Mesendoderm (in vitro differentiated cells): ENCODE results near the gene PNKD.

Experiments
- DNase-seq: peaks from one replicate; pipeline ENCODE4 v3.0.0; 2013
- H2AK5ac ChIP-seq: 2 replicates; pipeline ENCODE4 v1.6.1; 2013; ENCODE audit warnings: low read length, inconsistent platforms
- H2BK120ac ChIP-seq: 2 replicates; pipeline ENCODE4 v1.6.1; 2013; ENCODE audit warnings: low read depth, mild to moderate bottlenecking, low read length, moderate library complexity, mixed read lengths
- H2BK15ac ChIP-seq: replicated peaks from 2 replicates; pipeline ENCODE4 v1.6.1; 2013; ENCODE audit warnings: low read depth, mild to moderate bottlenecking, moderate library complexity
- H2BK5ac ChIP-seq: 2 replicates; pipeline ENCODE4 v1.6.1; 2013; ENCODE audit warnings: low read length, inconsistent platforms
- H3K18ac ChIP-seq: 2 replicates; pipeline ENCODE4 v1.6.1; 2013; ENCODE audit warnings: mild to moderate bottlenecking, low read length, mixed read lengths
- H3K23ac ChIP-seq: one replicate; pipeline ENCODE4 v1.6.1; 2013; ENCODE audit warnings: low read length
- H3K27ac ChIP-seq: 2 replicates; pipeline ENCODE4 v1.5.1; 2013; ENCODE audit warnings: low read depth, mild to moderate bottlenecking, inconsistent platforms, low read length, moderate library complexity
- H3K27me3 ChIP-seq: 2 replicates; pipeline ENCODE4 v1.6.1; 2013; ENCODE audit warnings: low read length, control low read depth, mild to moderate bottlenecking, inconsistent platforms; ENCODE audit not compliant: insufficient read depth, poor library complexity
- H3K36me3 ChIP-seq: 2 replicates; pipeline ENCODE4 v1.6.1; 2013; ENCODE audit warnings: low read length, inconsistent platforms; ENCODE audit not compliant: control insufficient read depth, insufficient read depth
- H3K4ac ChIP-seq: one replicate; pipeline ENCODE4 v1.6.1; 2013; ENCODE audit warnings: low read depth, mild to moderate bottlenecking, low read length, moderate library complexity
- H3K4me1 ChIP-seq: 2 replicates; pipeline ENCODE4 v1.6.1; 2013; ENCODE audit warnings: low read depth, low read length, inconsistent platforms; ENCODE audit not compliant: control insufficient read depth
- H3K4me2 ChIP-seq: 2 replicates; pipeline ENCODE4 v1.6.1; 2013; ENCODE audit warnings: low read length
- H3K4me3 ChIP-seq: 2 replicates; pipeline ENCODE4 v1.5.1; 2013; ENCODE audit warnings: mild to moderate bottlenecking, low read length
- H3K56ac ChIP-seq: one replicate; pipeline ENCODE4 v1.6.1; 2013; ENCODE audit warnings: low read length
- H3K79me1 ChIP-seq: 2 replicates; pipeline ENCODE4 v1.6.1; 2013; ENCODE audit warnings: low read length, inconsistent platforms
- H3K79me2 ChIP-seq: 2 replicates; pipeline ENCODE4 v1.6.1; 2013; ENCODE audit warnings: mild to moderate bottlenecking, low read length; ENCODE audit not compliant: control insufficient read depth, insufficient read depth
- H3K9ac ChIP-seq: 2 replicates; pipeline ENCODE4 v1.6.1; 2013; ENCODE audit warnings: low read length, inconsistent platforms
- H4K5ac ChIP-seq: one replicate; pipeline ENCODE4 v1.6.1; 2013; ENCODE audit warnings: low read length
- H4K8ac ChIP-seq: one replicate; pipeline ENCODE4 v1.6.1; 2013; ENCODE audit warnings: low read depth, mild to moderate bottlenecking, control low read depth, low read length, moderate library complexity
- WGBS: extraction: QIAGEN DNeasy Blood & Tissue Kit; methylation state at CpG from one replicate; pipeline ENCODE4 v1.1.7; 2013; ENCODE audit warnings: low lambda C conversion rate, missing lambda C conversion rate; ENCODE audit not compliant: insufficient coverage; ENCODE audit errors: extremely low coverage; 5-methylcytosine and 5-hydroxymethylcytosine counted together

Gene PNKD

DNA sequence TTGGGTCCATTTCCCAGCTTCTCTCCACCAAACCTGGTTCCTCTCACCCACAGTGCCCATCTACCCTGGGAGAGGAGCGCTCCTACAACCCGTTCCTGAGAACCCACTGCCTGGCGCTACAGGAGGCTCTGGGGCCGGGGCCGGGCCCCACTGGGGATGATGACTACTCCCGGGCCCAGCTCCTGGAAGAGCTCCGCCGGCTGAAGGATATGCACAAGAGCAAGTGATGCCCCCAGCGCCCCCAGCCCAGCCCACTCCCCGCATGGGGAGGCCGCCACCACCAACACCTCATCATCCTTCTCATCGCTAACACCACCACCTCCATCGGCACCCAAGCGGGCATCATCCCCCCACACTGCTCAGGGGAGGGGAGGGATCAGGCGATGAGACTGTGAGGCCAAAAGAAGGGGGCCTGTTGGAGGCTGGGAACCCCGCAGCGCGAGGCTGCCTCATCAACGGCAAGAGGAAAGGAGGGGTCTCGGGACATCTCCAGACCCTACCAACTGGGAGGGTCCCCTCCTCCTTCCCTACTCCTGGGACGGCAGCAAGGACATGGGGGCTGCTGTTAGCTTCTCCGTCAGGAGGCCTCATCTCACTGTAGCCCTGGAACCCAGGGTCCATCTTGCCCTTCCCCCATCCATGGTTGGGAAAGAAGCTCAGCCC is 74.6 kb downstream of the PNKD start:
- Histone ChIP-seq H3K23ac (no peak overlapping the region), H3K9ac (no peak overlapping the region), H3K4me2 (no peak overlapping the region), H3K56ac (no peak overlapping the region), H3K27me3 (no peaks in the 10 kb centered on the region), H3K36me3 (no peaks in the 10 kb centered on the region), H3K4ac (no peak overlapping the region), H3K79me1 (no peaks in the 10 kb centered on the region), H2BK120ac (no peak overlapping the region), H4K5ac (no peak overlapping the region), H3K27ac (no peak overlapping the region), H3K79me2 (no peaks in the 10 kb centered on the region), H2BK5ac (no peak overlapping the region), H3K4me3 (no peak overlapping the region), H2BK15ac (no peak overlapping the region), H3K18ac (no peak overlapping the region), H3K4me1 (no peaks in the 10 kb centered on the region), H4K8ac (no peak overlapping the region), H2AK5ac (no peak overlapping the region)
- DNase-seq = no peak
- no CpG with 5 or more reads among the region's 22 CpGs for WGBS

- H3K18ac ChIP-seq = no peak overlapping the region
- no peak overlapping the region for H3K9ac ChIP-seq
- H4K8ac ChIP-seq = no peak overlapping the region
- no peak overlapping the region for H3K56ac ChIP-seq
- no peak overlapping the region for H3K27ac ChIP-seq
- WGBS = no CpG with 5 or more reads among the region's 12 CpGs
- no peak overlapping the region for H3K4me3 ChIP-seq
- H2BK120ac ChIP-seq = no peak overlapping the region
- H4K5ac ChIP-seq = no peak overlapping the region
- H2BK15ac ChIP-seq = no peak overlapping the region
- no peak overlapping the region for H3K23ac ChIP-seq
- no peaks in the 10 kb centered on the region for H3K36me3 ChIP-seq
- H2BK5ac ChIP-seq = no peak overlapping the region
- no peak overlapping the region for H2AK5ac ChIP-seq
- no peak overlapping the region for H3K4me2 ChIP-seq
- no peaks in the 10 kb centered on the region for H3K79me2 ChIP-seq
- no peaks in the 10 kb centered on the region for H3K27me3 ChIP-seq
- no peak for DNase-seq
- H3K79me1 ChIP-seq = no peaks in the 10 kb centered on the region
- H3K4ac ChIP-seq = no peak overlapping the region
- no peaks in the 10 kb centered on the region for H3K4me1 ChIP-seq
Measured at GRCh38 chr2:218345491-218346236, 75.3 kb downstream of the PNKD start.

GRCh38 chr2:218347172-218347571 is 76.9 kb downstream of the PNKD start:
- no peak overlapping the region for H4K8ac ChIP-seq
- no peaks in the 10 kb centered on the region for H3K79me2 ChIP-seq
- no peak overlapping the region for H3K27ac ChIP-seq
- WGBS = no CpG with 5 or more reads among the region's 5 CpGs
- H3K27me3 ChIP-seq = no peaks in the 10 kb centered on the region
- no peaks in the 10 kb centered on the region for H3K36me3 ChIP-seq
- no peak overlapping the region for H3K56ac ChIP-seq
- H2BK5ac ChIP-seq = no peak overlapping the region
- no peaks in the 10 kb centered on the region for H3K79me1 ChIP-seq
- DNase-seq = no peak
- no peak overlapping the region for H2AK5ac ChIP-seq
- no peak overlapping the region for H3K4ac ChIP-seq
- H3K18ac ChIP-seq = no peak overlapping the region
- no peak overlapping the region for H4K5ac ChIP-seq
- H2BK15ac ChIP-seq = no peak overlapping the region
- no peak overlapping the region for H3K23ac ChIP-seq
- no peak overlapping the region for H3K4me3 ChIP-seq
- H3K4me2 ChIP-seq = no peak overlapping the region
- H2BK120ac ChIP-seq = no peak overlapping the region
- H3K4me1 ChIP-seq = no peaks in the 10 kb centered on the region
- H3K9ac ChIP-seq = no peak overlapping the region

- Histone ChIP-seq H4K8ac (no peak overlapping the region), H3K56ac (no peak overlapping the region), H3K79me1 (no peaks in the 10 kb centered on the region), H3K23ac (no peak overlapping the region), H2BK15ac (no peak overlapping the region), H3K36me3 (no peaks in the 10 kb centered on the region), H3K4ac (no peak overlapping the region), H2AK5ac (no peak overlapping the region), H3K18ac (no peak overlapping the region), H2BK120ac (no peak overlapping the region), H4K5ac (no peak overlapping the region), H3K79me2 (no peaks in the 10 kb centered on the region), H2BK5ac (no peak overlapping the region), H3K9ac (no peak overlapping the region), H3K4me2 (no peak overlapping the region), H3K27me3 (no peaks in the 10 kb centered on the region), H3K4me1 (no peaks in the 10 kb centered on the region), H3K27ac (no peak overlapping the region), H3K4me3 (no peak overlapping the region)
- DNase-seq = no peak
- WGBS = no CpG with 5 or more reads among the region's 14 CpGs
Measured at GRCh38 chr2:218354045-218354444, 83.7 kb downstream of the PNKD start.

DNA sequence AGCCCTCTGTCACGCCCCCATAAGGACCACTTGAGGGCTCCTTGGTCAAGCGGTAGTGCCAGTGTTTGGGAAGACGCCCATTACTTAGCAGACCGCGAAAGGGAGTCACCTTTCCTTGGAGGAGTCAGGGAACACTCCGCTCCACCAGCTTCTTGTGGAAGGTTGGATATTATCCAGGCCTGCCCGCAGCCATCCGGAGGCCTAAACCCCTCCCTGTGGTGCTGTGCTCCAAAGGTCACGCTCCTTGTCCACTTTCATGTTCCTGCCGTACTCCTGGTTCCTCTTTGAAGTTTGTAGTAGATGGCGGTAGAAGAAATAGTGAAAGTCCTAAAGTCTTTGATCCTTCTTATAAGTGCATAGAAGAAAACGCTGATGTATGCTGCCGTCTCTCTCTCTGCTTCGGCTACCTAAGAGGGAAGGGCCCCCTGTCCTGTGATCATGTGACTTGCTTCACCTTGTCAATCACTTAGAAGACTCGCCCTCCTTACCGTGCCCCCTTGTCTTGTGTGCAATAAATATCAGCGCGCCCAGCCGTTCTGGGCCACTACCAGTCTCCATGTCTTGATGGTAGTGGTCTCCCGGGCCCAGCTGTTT is 84.6 kb downstream of the PNKD start:
- Histone ChIP-seq H3K23ac (no peak overlapping the region), H3K4me2 (no peak overlapping the region), H3K18ac (no peak overlapping the region), H2AK5ac (no peak overlapping the region), H3K36me3 (no peaks in the 10 kb centered on the region), H3K27me3 (no peaks in the 10 kb centered on the region), H4K5ac (no peak overlapping the region), H3K56ac (no peak overlapping the region), H3K9ac (no peak overlapping the region), H2BK120ac (no peak overlapping the region), H2BK15ac (no peak overlapping the region), H3K27ac (no peak overlapping the region), H3K79me1 (no peaks in the 10 kb centered on the region), H2BK5ac (no peak overlapping the region), H3K4me3 (no peak overlapping the region), H3K4me1 (no peaks in the 10 kb centered on the region), H4K8ac (no peak overlapping the region), H3K4ac (no peak overlapping the region), H3K79me2 (no peaks in the 10 kb centered on the region)
- no peak for DNase-seq
- no CpG with 5 or more reads among the region's 20 CpGs for WGBS
